Panc1 (cell line): ENCODE measurements around the gene KLF15. TPM values are rescaled to one million over a fixed set of nuclear protein-coding genes. Genes with fewer than 3 reads are reported as not detected.

ENCODE experiments used
- ATAC-seq: fragments of 200-7000 bp; cut with Tn5 transposase; 2 replicates; pipeline ENCODE4 v1.9.1; 2020; ENCODE audit warnings: mild to moderate bottlenecking, moderate library complexity
- Bru-seq: library from RNA; stranded (reverse); fragments of 400-500 nt; gene quantifications from one replicate; lab custom pipeline; 2021; lab: Mats Ljungman, UMichigan
- BruChase-seq, 2 experiments: library from RNA; stranded (reverse); fragments of 400-500 nt; gene quantifications; one replicate each; lab custom pipeline; 2021; lab: Mats Ljungman, UMichigan
- BruUV-seq: library from RNA; stranded (reverse); fragments of 400-500 nt; replicated peaks from 2 replicates; lab custom pipeline; 2021; lab: Mats Ljungman, UMichigan
- CTCF ChIA-PET: fragments of 300-600 bp; sonication (Branson Sonifier 250); formaldehyde crosslinking; loops from one replicate; lab custom pipeline; 2022; ENCODE audit warnings: antibody characterized with exemption; lab: Charles Lee
- POLR2A ChIA-PET: fragments of 300-600 bp; sonication (Branson Sonifier 250); formaldehyde crosslinking; loops from one replicate; lab custom pipeline; 2022; ENCODE audit warnings: antibody characterized with exemption; lab: Charles Lee
- DNase-seq: peaks from one replicate; pipeline ENCODE4 v3.0.0-alpha.2; 2010; ENCODE audit warnings: low read depth, low spot score
- H3K27ac ChIP-seq: 2 replicates; pipeline ENCODE4 v1.5.1; 2011; ENCODE audit warnings: mild to moderate bottlenecking, low read length, inconsistent platforms
- H3K27me3 ChIP-seq: fragments of 200-500 bp; sonication (Bioruptor generic); 2 replicates; pipeline ENCODE4 v1.6.0; 2014; ENCODE audit warnings: low read length, inconsistent platforms; ENCODE audit not compliant: control insufficient read depth, insufficient read depth
- H3K36me3 ChIP-seq: fragments of 200-500 bp; sonication (Bioruptor generic); 2 replicates; pipeline ENCODE4 v1.5.1; 2014; ENCODE audit warnings: inconsistent platforms, mild to moderate bottlenecking, low read length, moderate library complexity; ENCODE audit not compliant: control insufficient read depth, insufficient read depth
- H3K4me1 ChIP-seq: 2 replicates; pipeline ENCODE4 v1.5.1; 2011; ENCODE audit warnings: inconsistent platforms, mild to moderate bottlenecking, low read length, moderate library complexity; ENCODE audit not compliant: control insufficient read depth, insufficient read depth
- H3K4me3 ChIP-seq, 2 experiments: 2 replicates each; pipeline ENCODE4 v1.5.1; 2011 to 2012; ENCODE audit warnings: low read depth in 2 of 2, low read length in 2 of 2, mild to moderate bottlenecking in 2 of 2, inconsistent platforms in 1 of 2, moderate library complexity in 1 of 2
- H3K9me3 ChIP-seq: fragments of 200-500 bp; sonication (Bioruptor generic); 2 replicates; pipeline ENCODE4 v1.5.1; 2014; ENCODE audit warnings: low read depth, mild to moderate bottlenecking, inconsistent platforms, low read length, moderate library complexity; ENCODE audit not compliant: control insufficient read depth, insufficient read depth
- POLR2AphosphoS5 ChIP-seq: IDR thresholded peaks from 2 replicates; pipeline ENCODE4 v1.6.1; 2012; ENCODE audit warnings: mild to moderate bottlenecking, low read depth, low read length, moderate library complexity
- SIN3A ChIP-seq: IDR thresholded peaks from 2 replicates; pipeline ENCODE4 v1.6.1; 2012; ENCODE audit warnings: low read depth, mild to moderate bottlenecking, low read length, moderate library complexity, borderline replicate concordance; ENCODE audit not compliant: insufficient read depth
- TCF7L2 ChIP-seq: IDR thresholded peaks from 2 replicates; pipeline ENCODE4 v1.6.1; 2011; ENCODE audit warnings: mild to moderate bottlenecking, low read depth, low read length, inconsistent platforms
- in situ Hi-C: cut with HindIII; loops from 2 replicates; pipeline ENCODE4 v1.10.0; 2016; ENCODE audit warnings: low sequenced_read_pairs, low pct_unique_long_range_greater_than_20kb
- intact Hi-C: fragments of 100-400 bp; cut with micrococcal nuclease; formaldehyde crosslinking; loops from one replicate; pipeline ENCODE4 v1.10.0; 2022; ENCODE audit not compliant: unreplicated experiment
- long read RNA-seq: library from polyadenylated mRNA; unstranded; transcript quantifications from one replicate; pipeline ENCODE4 v2.0.0, GENCODE V29; 2021; ENCODE audit not compliant: unreplicated experiment
- polyA plus RNA-seq: library from polyadenylated mRNA; unstranded; fragments of >200 nt; gene quantifications from one replicate; pipeline ENCODE4 v1.2.1, GENCODE V29; 2012; ENCODE audit warnings: missing spikeins; ENCODE audit not compliant: insufficient read length
- total RNA-seq: library from RNA; stranded (reverse); gene quantifications from one replicate; pipeline ENCODE4 v1.2.1, GENCODE V29; 2021; ENCODE audit not compliant: unreplicated experiment
- TF ChIP-seq, protein P1 (sequence below): fragments of 450-650 bp; IDR thresholded peaks from 2 replicates; pipeline ENCODE4 v1.5.1; 2017; ENCODE audit warnings: mild to moderate bottlenecking
- TF ChIP-seq, protein P2 (sequence below), 2 experiments: IDR thresholded peaks; 2 replicates each; pipeline ENCODE4 v1.6.1; 2011 to 2012; ENCODE audit warnings: low read depth in 2 of 2, control low read depth in 1 of 2, low read length in 1 of 2, mild to moderate bottlenecking in 1 of 2, moderate library complexity in 1 of 2; ENCODE audit not compliant: insufficient read depth in 1 of 2

Gene KLF15
- 0.10 TPM for total RNA-seq
- not detected for polyA plus RNA-seq
- percentile 14 among the genes with signal in this experiment for Bru-seq, nascent RNA
- BruChase-seq, experiment 1, labeled RNA remaining after a 2-hour chase: percentile 6 among the genes with signal in this experiment
- not detected for BruChase-seq, experiment 2, labeled RNA remaining after a 6-hour chase
- long read RNA-seq: 0 reads

DNA sequence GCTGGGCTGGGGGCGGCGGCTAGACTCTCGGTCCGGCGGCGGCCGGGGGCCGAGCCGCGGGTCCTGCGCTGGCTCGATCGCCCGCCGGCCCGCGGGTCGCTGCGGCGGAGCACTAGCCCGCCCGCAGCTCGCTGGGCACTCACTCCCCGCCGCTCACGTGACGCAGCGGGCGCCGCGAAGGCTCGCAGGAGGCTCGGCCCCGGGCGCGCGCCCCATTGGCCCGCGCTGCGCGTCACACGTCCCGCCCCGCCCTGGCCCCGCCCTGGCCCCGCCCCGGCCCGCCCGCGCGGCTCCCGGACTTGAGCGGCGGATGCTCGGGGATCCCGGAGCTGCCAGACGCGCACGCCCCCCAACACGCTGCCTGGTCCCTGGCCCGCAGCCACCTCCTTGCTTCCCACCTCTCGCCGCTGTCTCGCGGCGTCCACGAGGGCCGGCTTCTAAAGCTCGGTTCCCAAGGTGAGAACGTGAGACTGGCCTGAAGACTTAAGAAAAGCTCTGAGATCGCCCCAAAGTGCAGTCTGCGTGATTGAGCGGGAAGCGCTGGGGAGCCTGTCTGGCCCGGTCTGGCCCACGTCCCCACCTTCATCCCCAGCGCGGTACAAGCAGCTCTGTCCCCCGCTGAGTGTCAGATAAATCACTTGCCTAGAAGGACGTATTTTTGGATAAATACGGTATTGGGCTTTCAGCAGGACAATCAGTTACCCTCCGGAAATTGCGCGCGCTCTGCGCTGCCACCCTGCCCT lies at the start of gene KLF15:
KLF15 (minus strand) TSS at position 114 of the 743 bp plus-strand sequence. CDS start 4,486 bp downstream, outside the sequence.
- Histone ChIP-seq H3K27me3 (peaks cover 26% of the 10 kb centered on the region), H3K9me3 (no peaks in the 10 kb centered on the region), H3K36me3 (no peaks in the 10 kb centered on the region; the same call in 1 of the 2 replicates), H3K27ac (no peak within 1 kb of the TSS), H3K4me1 (peaks cover 13% of the 10 kb centered on the region), H3K4me3 (peak within 1 kb of the TSS; percentile 44 to 65)
- intact Hi-C loops: no loop called here
- ATAC-seq: peak; percentile 91
- in situ Hi-C loops: no loop called here
- ChIA-PET CTCF (interaction anchor here (0.6 kb wide), 1 partner anchor 119 kb away, joined by 3 read pairs; no protein-coding TSS in a partner anchor), POLR2A (no interaction called here)
- DNase-seq: peak; percentile 25
- TF ChIP-seq POLR2AphosphoS5: no peak
- TF ChIP-seq, protein P1, sequence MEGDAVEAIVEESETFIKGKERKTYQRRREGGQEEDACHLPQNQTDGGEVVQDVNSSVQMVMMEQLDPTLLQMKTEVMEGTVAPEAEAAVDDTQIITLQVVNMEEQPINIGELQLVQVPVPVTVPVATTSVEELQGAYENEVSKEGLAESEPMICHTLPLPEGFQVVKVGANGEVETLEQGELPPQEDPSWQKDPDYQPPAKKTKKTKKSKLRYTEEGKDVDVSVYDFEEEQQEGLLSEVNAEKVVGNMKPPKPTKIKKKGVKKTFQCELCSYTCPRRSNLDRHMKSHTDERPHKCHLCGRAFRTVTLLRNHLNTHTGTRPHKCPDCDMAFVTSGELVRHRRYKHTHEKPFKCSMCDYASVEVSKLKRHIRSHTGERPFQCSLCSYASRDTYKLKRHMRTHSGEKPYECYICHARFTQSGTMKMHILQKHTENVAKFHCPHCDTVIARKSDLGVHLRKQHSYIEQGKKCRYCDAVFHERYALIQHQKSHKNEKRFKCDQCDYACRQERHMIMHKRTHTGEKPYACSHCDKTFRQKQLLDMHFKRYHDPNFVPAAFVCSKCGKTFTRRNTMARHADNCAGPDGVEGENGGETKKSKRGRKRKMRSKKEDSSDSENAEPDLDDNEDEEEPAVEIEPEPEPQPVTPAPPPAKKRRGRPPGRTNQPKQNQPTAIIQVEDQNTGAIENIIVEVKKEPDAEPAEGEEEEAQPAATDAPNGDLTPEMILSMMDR: no peak
- TF ChIP-seq SIN3A: peak; percentile 72; the same call in 1 of the 2 replicates
- no peak for TF ChIP-seq TCF7L2
- TF ChIP-seq, protein P2, sequence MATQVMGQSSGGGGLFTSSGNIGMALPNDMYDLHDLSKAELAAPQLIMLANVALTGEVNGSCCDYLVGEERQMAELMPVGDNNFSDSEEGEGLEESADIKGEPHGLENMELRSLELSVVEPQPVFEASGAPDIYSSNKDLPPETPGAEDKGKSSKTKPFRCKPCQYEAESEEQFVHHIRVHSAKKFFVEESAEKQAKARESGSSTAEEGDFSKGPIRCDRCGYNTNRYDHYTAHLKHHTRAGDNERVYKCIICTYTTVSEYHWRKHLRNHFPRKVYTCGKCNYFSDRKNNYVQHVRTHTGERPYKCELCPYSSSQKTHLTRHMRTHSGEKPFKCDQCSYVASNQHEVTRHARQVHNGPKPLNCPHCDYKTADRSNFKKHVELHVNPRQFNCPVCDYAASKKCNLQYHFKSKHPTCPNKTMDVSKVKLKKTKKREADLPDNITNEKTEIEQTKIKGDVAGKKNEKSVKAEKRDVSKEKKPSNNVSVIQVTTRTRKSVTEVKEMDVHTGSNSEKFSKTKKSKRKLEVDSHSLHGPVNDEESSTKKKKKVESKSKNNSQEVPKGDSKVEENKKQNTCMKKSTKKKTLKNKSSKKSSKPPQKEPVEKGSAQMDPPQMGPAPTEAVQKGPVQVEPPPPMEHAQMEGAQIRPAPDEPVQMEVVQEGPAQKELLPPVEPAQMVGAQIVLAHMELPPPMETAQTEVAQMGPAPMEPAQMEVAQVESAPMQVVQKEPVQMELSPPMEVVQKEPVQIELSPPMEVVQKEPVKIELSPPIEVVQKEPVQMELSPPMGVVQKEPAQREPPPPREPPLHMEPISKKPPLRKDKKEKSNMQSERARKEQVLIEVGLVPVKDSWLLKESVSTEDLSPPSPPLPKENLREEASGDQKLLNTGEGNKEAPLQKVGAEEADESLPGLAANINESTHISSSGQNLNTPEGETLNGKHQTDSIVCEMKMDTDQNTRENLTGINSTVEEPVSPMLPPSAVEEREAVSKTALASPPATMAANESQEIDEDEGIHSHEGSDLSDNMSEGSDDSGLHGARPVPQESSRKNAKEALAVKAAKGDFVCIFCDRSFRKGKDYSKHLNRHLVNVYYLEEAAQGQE (IDR thresholded peaks at IDR 0.05; ENCODE audit: insufficient read depth in 1 of 2, low read depth in 2 of 2, low read length in 1 of 2): no peak
- BruUV-seq: no TSS peak

DNA sequence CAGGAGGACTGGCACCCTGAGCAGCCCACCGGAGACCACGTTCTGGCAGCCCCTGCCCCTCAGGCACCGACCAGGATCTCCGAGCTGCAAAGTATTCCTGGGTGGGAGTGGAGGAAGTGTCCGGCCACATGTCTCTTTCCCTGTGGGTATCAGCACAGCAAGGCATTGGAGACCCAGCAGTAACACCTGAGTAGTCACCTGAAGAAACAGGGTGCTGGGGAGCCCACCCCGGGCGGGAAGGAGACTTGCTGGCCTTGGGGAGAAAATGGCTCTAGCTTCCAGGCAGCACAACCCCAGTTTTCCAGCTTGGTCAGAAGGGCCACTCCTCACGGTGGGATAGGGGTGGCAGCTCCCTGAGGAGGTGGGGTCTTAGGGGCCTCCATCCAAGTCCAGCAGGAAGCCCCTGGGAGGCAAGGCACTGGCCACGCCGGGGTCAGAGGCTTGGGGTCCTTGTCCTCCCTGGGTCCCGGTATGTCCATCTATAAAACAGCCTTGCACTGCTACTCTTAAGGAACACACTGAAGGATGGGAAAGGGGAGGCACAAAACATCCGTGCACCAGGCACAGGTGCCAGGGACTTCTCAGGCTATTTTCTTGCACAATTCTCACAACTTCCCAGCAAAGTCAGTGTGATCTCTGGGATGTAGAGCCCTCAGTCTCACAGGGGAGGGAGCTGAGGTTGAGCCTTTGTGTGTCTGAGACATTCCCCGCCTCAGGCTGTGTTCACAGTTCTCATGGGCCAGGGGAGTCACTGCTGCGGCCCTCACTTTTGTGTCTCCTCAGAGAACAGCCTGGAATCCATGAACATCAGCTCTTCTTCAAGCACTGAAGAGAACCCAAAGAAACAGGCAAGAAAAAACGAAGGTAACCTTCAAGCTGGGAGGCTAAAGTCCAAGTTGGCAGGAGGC lies 49.4 kb upstream of the KLF15 start:
- no peak overlapping the region for H3K4me3 ChIP-seq
- ChIA-PET POLR2A (no interaction called here), CTCF (interaction anchor here (0.6 kb wide), 1 partner anchor 61 kb away, joined by 6 read pairs; no protein-coding TSS in a partner anchor)
- no peak overlapping the region for H3K27ac ChIP-seq
- ATAC-seq (no peak), DNase-seq (no peak)
- H3K9me3 ChIP-seq: no peaks in the 10 kb centered on the region
- TF ChIP-seq, protein P2 (IDR thresholded peaks at IDR 0.05; ENCODE audit: insufficient read depth in 1 of 2, low read depth in 2 of 2, low read length in 1 of 2): no peak
- TF ChIP-seq POLR2AphosphoS5 (no peak), TCF7L2 (no peak), SIN3A (no peak)
- TF ChIP-seq, protein P1: no peak
- H3K36me3 ChIP-seq: no peaks in the 10 kb centered on the region
- in situ Hi-C loops (no loop called here), intact Hi-C loops (no loop called here)
- BruUV-seq: no TSS peak
- no peaks in the 10 kb centered on the region for H3K4me1 ChIP-seq
- peaks cover 7% of the 10 kb centered on the region for H3K27me3 ChIP-seq
